ENCODE measurements around the gene ACO2.

DNA sequence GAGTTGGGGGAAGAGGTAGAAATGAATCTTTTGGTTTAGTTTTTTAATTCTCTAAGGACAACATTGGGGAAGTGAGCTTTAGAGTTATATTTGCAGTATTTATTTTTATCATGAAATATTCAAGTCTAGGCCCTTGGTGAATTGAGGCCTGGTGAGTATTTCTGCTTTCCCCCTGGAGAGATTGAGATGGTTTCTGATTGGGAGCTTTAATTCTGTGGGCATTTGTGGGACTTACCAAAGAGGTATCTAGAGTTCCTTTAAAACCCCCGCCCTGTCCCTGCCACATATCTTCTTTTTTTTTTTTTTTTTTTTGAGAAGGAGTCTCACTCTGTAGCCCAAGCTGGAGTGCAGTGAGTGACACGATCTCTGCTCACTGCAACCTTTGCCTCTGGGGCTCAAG lies 9.6 kb downstream of the ACO2 start:
- TF ChIP-seq, protein P1, sequence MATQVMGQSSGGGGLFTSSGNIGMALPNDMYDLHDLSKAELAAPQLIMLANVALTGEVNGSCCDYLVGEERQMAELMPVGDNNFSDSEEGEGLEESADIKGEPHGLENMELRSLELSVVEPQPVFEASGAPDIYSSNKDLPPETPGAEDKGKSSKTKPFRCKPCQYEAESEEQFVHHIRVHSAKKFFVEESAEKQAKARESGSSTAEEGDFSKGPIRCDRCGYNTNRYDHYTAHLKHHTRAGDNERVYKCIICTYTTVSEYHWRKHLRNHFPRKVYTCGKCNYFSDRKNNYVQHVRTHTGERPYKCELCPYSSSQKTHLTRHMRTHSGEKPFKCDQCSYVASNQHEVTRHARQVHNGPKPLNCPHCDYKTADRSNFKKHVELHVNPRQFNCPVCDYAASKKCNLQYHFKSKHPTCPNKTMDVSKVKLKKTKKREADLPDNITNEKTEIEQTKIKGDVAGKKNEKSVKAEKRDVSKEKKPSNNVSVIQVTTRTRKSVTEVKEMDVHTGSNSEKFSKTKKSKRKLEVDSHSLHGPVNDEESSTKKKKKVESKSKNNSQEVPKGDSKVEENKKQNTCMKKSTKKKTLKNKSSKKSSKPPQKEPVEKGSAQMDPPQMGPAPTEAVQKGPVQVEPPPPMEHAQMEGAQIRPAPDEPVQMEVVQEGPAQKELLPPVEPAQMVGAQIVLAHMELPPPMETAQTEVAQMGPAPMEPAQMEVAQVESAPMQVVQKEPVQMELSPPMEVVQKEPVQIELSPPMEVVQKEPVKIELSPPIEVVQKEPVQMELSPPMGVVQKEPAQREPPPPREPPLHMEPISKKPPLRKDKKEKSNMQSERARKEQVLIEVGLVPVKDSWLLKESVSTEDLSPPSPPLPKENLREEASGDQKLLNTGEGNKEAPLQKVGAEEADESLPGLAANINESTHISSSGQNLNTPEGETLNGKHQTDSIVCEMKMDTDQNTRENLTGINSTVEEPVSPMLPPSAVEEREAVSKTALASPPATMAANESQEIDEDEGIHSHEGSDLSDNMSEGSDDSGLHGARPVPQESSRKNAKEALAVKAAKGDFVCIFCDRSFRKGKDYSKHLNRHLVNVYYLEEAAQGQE (tag by site-specific recombination; IDR thresholded peaks at IDR 0.05), result no peak
- TF ChIP-seq, protein P2, sequence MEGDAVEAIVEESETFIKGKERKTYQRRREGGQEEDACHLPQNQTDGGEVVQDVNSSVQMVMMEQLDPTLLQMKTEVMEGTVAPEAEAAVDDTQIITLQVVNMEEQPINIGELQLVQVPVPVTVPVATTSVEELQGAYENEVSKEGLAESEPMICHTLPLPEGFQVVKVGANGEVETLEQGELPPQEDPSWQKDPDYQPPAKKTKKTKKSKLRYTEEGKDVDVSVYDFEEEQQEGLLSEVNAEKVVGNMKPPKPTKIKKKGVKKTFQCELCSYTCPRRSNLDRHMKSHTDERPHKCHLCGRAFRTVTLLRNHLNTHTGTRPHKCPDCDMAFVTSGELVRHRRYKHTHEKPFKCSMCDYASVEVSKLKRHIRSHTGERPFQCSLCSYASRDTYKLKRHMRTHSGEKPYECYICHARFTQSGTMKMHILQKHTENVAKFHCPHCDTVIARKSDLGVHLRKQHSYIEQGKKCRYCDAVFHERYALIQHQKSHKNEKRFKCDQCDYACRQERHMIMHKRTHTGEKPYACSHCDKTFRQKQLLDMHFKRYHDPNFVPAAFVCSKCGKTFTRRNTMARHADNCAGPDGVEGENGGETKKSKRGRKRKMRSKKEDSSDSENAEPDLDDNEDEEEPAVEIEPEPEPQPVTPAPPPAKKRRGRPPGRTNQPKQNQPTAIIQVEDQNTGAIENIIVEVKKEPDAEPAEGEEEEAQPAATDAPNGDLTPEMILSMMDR (tag by site-specific recombination; IDR thresholded peaks at IDR 0.05), result no peak
